NCI-H2196 (cell line): Measurements from ENCODE around the gene EP400.
"Not testable (repeated sequence)": the region's sequence is repeated elsewhere in the genome, so short reads cannot be mapped to it uniquely, and the experiment has no call there.

Experiments used
- DNase-seq: peaks from one replicate; lab custom pipeline; 2025; ENCODE audit not compliant: unreplicated experiment; lab: John Stamatoyannopoulos, UW

Gene EP400

GRCh38 chr12:132043216-132043615 is 93.5 kb downstream of the EP400 start:
- no peak for DNase-seq

GRCh38 chr12:132043770-132044467 is 94.2 kb downstream of the EP400 start:
- DNase-seq: no peak

- no peak for DNase-seq
These were observed 95.1 kb downstream of the EP400 start for GRCh38 chr12:132044661-132045412.

DNA sequence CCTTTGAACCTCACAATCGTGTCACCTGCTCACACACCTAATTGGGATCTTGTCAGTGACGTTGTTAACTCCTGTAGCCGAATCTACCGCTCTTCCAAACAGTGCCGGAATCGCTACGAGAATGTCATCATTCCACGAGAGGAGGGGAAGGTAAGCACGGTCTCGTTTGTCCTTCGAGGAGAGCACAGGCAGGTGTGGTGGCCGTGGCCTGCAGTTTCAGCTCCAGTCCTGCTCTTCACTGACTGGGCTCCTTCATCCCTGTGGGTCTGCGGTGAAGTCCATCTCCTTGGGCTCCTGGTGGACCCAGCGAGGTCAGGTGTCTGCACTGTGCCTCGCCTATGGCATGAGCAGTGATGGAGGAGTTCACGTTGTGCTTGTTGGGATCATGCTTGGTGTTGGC is 96.0 kb downstream of the EP400 start:
- DNase-seq: no peak

- DNase-seq: no peak
These were observed 96.8 kb downstream of the EP400 start for GRCh38 chr12:132046561-132046960.

GRCh38 chr12:132047630-132048029 is 97.9 kb downstream of the EP400 start:
- not testable (repeated sequence) for DNase-seq

DNA sequence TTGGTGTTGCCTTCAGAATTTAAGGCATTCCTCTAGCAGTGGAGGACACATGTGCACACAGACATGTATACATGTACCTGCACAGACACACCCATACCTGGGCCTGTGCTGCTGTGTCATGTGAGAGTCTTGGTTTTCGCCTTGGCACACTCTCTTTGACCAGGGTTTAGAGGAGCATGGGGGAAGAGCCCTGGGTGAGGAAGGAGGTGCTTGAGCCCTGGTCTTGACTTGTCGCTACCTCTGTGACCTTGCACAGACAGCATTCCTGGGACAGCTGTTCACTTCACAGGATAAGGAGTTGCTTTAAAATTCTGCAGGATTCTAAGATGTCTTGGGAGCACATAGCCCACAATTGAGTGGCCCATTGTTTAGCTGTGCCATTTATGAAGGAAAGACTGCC is 99.7 kb downstream of the EP400 start:
- DNase-seq: no peak

DNA sequence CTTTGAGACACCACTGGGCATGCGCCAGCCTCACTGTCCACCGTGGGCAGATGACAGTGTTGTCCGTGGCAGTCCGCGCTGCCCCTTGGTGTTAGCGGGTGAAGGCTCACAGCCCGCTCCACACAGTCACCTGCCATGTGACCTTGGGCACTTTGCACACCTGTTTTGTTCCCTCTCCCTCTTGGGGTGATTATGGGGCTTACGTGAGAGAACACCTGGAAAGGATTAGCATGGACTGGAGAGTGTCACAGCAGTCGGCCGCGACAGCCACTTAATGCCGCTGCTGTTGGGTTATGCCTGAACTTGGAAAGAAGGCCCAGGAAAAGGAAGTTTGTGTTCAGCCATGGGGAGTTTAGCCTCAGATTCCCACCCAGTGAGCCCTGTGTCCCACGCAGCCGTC is 100.1 kb downstream of the EP400 start:
- DNase-seq: no peak

- peak; percentile 23 for DNase-seq
These were observed 102.0 kb downstream of the EP400 start for GRCh38 chr12:132051718-132052117.

GRCh38 chr12:132052196-132052932 is 102.6 kb downstream of the EP400 start:
- DNase-seq: no peak

- no peak for DNase-seq
These were observed 103.9 kb downstream of the EP400 start for GRCh38 chr12:132053338-132054330.

DNA sequence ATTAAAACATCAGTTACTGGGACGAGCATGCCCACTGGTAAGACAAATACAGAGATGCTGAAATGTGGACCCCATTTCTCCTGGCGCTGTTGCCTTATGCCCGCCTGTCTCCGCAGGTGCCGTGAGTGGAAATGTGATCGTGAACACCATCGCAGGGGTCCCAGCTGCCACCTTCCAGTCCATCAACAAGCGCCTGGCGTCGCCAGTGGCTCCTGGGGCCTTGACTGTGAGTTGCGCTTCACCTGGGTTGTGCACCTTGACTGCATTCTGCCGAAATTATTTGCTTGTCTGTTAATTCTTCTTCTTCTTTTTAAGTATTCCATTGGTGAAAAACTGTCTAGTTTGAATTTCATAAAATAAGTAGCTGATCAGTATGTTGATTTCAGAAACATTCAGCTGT is 105.2 kb downstream of the EP400 start:
- no peak for DNase-seq

- DNase-seq: no peak
These were observed 105.9 kb downstream of the EP400 start for GRCh38 chr12:132055535-132056096.

DNA sequence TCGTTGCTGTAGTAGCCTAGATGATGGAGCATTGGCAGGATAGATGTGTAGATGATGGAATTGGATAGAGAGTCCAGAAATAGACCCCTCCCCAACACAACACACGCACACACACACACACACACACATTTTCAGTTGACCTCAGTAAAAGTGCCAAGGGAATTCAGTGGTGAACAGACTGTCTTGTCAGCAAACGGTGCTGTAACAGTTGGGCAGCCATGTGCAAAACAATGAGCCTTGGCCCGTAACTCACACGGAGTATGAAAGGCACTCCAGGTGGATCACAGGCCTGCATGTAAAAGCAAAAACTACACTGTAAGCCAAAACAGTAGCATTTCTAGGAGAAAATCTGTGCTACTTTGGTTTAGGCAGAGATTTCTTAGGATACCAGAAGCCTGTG is 106.6 kb downstream of the EP400 start:
- no peak for DNase-seq

GRCh38 chr12:132056951-132057350 is 107.2 kb downstream of the EP400 start:
- DNase-seq: no peak

DNA sequence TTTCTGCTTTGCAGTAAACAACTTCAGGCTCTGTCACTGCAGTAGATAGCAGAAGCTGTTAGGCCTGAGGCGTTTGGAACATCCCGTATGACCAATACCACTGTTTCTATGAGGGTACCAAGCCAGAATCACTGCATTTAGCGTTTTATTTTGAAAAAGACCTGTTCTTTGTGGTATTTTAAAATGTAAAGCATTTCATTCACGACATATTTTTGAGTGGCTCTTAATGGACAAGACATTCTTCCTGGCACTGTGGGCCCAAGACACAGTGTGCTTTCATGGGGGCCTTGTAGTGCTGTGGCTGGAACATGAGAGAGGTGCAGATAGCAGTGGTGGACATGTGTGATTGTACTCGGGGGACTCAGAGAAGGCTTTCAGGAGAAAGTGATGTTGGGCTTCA is 107.9 kb downstream of the EP400 start:
- no peak for DNase-seq

DNA sequence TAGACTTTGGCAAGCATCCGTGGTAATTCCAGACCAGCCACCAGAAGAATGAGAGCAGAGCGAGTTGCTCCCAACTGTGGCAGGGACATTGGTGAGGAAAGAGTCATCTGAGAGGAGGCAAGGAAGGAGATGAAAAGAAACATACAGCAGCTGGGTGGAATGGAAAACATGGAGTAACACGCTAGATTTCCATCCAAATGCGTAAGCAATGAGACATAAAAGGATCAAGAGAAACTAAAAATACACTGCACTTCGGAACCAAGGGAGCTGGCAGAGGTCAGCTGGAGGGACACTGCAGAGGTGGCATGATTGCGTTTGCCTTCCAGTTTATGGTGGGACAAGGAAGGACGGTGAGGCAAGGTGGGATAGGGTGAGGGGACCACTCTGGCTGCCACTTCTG is 111.5 kb downstream of the EP400 start:
- no peak for DNase-seq

GRCh38 chr12:132061641-132062430 is 112.1 kb downstream of the EP400 start:
- no peak for DNase-seq

GRCh38 chr12:132062481-132062880 is 112.7 kb downstream of the EP400 start:
- DNase-seq: no peak

DNA sequence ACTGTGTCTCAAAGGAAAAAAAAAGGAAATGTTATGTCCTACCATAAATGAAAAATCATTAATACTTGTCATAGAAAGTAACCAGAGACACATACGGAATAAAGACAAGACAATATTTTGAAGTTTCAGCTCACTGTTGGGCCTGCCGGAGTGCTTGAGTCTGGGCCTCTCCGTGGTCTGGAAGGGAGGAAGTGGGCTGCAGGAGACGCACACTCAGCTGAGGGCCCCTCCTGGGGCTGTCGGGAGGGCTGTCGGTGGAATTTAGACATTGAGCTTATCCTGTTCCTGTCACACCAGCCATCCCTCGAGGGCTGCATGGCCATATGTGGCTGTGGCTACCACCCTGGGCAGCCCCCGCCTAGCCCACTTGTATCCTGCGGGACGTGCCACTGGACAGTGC is 113.7 kb downstream of the EP400 start:
- no peak for DNase-seq
